Adrenal gland (tissue), 5 donors: ENCODE results near the gene SNX11.

Experiments
- CTCF ChIP-seq, 6 experiments: fragments of 450-650 bp in 4 of 6; fragments of 200-600 bp in 2 of 6; sonication (generic) in 1 of 6; IDR thresholded peaks; 1 replicate in 5 of 6; 2 replicates in 1 of 6; pipeline versions ENCODE4 v1.5.1 to v1.8.0; 2016 to 2021; ENCODE audit warnings: antibody characterized with exemption in 6 of 6, mild to moderate bottlenecking in 2 of 6, moderate library complexity in 1 of 6
- POLR2A ChIP-seq, 2 donors: fragments of 450-650 bp; IDR thresholded peaks; one replicate each; pipeline ENCODE4 v1.6.1; 2017; ENCODE audit warnings: antibody characterized with exemption in 2 of 2, mild to moderate bottlenecking in 2 of 2, moderate library complexity in 1 of 2
- donor health status: DM: no; HTN: no; CAD: no.

GRCh38 chr17:48137656-48138055 lies 30.1 kb downstream of the SNX11 start:
- no peak for TF ChIP-seq CTCF (IDR thresholded peaks at IDR 0.05)
- TF ChIP-seq POLR2A (IDR thresholded peaks at IDR 0.05) = no peak
